HG02571 (cell line): ENCODE data around the gene KAZN.
A peak's percentile ranks its signal among the peaks of the same experiment; 100 is the strongest.
"Not testable (repeated sequence)": the region's sequence is repeated elsewhere in the genome, so short reads cannot be mapped to it uniquely, and the experiment has no call there.

Experiments
- ATAC-seq: cut with Tn5 transposase; IDR thresholded peaks from one replicate; pipeline ENCODE4 v1.9.1; 2021; ENCODE audit warnings: mild to moderate bottlenecking, moderate library complexity; ENCODE audit not compliant: unreplicated experiment

KAZN gene

GRCh38 chr1:15115542-15116330, 517.3 kb downstream of the KAZN start:
- ATAC-seq, result no peak

- no peak for ATAC-seq
These were observed 518.5 kb downstream of the KAZN start for GRCh38 chr1:15116966-15117365.

- ATAC-seq, result no peak
These were observed 519.3 kb downstream of the KAZN start for GRCh38 chr1:15117671-15118325.

- no peak for ATAC-seq
These were observed 520.1 kb downstream of the KAZN start for GRCh38 chr1:15118579-15118978.

GRCh38 chr1:15120251-15120945, 521.9 kb downstream of the KAZN start:
- ATAC-seq, result no peak

GRCh38 chr1:15122331-15122730, 523.8 kb downstream of the KAZN start:
- ATAC-seq, result no peak

- ATAC-seq, result no peak
These were observed 524.8 kb downstream of the KAZN start for GRCh38 chr1:15123270-15123669.

- ATAC-seq, result no peak
These were observed 525.4 kb downstream of the KAZN start for GRCh38 chr1:15123925-15124324.

GRCh38 chr1:15124362-15125100, 526.0 kb downstream of the KAZN start:
- ATAC-seq, result no peak

- ATAC-seq, result no peak
These were observed 526.7 kb downstream of the KAZN start for GRCh38 chr1:15125101-15125745.

GRCh38 chr1:15128077-15128476, 529.6 kb downstream of the KAZN start:
- no peak for ATAC-seq

GRCh38 chr1:15128520-15129313, 530.2 kb downstream of the KAZN start:
- peak; percentile 56 for ATAC-seq

- no peak for ATAC-seq
These were observed 531.5 kb downstream of the KAZN start for GRCh38 chr1:15129944-15130343.

GRCh38 chr1:15130607-15131006, 532.1 kb downstream of the KAZN start:
- no peak for ATAC-seq

GRCh38 chr1:15132965-15133364, 534.5 kb downstream of the KAZN start:
- no peak for ATAC-seq

GRCh38 chr1:15134285-15134684, 535.8 kb downstream of the KAZN start:
- no peak for ATAC-seq

- not testable (repeated sequence) for ATAC-seq
These were observed 537.1 kb downstream of the KAZN start for GRCh38 chr1:15135604-15136003.

GRCh38 chr1:15137809-15138208, 539.3 kb downstream of the KAZN start:
- no peak for ATAC-seq

GRCh38 chr1:15139654-15140350, 541.3 kb downstream of the KAZN start:
- no peak for ATAC-seq
